HG02571 (cell line): ENCODE results near the gene PMEPA1.
"Not testable (repeated sequence)": the region's sequence is repeated elsewhere in the genome, so short reads cannot be mapped to it uniquely, and the experiment has no call there.

Source experiments
- ATAC-seq: cut with Tn5 transposase; IDR thresholded peaks from one replicate; pipeline ENCODE4 v1.9.1; 2021; ENCODE audit warnings: mild to moderate bottlenecking, moderate library complexity; ENCODE audit not compliant: unreplicated experiment

PMEPA1 gene

DNA sequence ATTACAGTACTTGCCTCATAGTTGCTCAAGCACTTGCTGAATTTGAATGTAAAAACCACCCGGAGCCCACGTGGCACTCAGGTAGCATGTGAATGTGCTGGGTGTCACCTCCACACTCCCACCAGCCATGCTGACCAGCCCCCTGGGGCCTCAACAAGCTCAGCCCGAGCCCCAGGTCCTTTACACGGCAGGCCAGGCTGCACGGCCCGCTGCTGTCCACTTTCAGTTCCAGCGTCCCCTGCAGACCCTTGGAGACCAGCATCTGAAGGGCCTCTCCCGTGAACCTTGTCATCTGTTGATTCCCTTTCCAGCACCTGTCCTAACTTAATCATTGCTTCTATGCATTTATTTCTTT is 56.3 kb downstream of the PMEPA1 start:
- no peak for ATAC-seq

DNA sequence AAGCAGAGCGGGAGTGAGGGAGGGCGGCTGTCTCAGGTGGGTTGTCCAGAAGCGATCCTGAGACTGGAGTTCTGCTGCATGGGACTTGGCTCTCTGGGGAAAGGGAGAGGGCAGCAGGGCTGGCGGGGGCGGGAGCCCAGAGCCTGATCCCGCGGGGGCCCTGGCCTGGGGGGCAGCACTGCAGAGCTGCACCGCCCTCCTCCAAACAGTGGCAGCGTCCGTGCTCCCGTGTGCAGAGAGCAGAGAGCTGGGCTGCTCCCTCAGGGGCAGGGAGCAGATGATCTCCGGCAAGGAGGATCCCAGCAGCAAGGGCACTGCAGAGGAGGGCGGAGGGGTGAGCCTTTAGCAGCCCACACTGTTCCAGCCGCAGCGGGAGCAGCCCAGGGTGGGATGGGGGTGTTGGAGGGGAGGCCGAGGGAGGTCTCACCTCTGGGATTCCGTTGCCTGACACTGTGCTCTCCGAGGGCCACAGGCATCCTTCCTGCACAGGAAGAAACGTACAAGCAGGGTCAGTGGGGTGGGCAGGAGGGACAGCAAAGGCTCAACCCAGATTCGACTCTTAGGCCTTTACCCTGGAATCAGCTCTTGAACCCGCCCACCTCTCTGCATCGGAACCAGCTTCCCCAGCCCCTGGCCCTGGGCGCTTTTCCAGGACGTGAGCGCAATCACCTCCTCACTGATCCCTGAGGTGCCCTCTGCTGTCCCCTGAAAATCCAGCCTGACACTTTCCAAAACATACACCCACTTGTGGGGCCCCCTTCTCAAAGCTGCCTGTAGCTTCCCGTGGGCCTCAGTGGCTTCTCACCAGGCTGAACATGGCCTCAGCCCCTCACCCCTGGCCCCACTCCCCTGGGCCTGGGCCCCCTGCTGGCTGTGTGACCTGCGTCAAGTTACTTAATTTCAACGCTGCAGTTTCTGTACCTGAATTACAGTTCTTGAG is 56.9 kb downstream of the PMEPA1 start:
- ATAC-seq = no peak

DNA sequence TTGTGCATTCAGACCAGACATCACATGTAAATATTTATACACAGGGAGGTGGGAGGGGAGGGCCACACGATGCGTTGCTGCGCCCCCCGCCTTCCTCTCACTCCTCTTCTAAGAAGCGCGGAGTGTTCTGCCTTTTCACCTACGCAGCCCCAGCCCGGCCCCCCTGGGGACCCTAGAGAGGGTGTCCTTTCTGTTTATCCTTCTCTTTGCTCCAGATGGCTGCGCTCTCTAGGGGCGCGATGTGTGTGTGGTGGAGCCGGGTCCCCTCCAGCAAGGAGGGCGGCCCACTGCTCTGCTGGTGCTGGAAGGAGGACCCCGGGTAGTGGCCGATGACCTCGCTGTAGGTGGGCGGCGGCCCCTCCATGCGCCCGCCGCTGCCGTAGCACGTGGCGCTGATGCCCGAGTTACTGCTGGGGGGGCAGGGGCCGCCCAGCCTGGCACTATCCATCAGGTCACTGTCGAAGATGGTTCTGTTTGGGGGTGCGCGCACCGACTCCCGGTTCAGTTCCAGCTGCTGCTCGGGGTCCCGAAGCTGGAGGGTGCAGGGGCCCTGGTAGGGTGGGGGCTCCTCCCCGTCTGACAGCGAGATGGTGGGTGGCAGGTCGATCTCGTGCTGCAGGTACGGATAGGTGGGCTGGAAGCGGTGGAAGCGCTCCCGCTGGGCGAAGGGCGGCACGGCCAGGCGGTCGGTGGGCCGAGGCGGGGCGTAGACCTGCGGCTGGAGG is 57.8 kb downstream of the PMEPA1 start:
- no peak for ATAC-seq

DNA sequence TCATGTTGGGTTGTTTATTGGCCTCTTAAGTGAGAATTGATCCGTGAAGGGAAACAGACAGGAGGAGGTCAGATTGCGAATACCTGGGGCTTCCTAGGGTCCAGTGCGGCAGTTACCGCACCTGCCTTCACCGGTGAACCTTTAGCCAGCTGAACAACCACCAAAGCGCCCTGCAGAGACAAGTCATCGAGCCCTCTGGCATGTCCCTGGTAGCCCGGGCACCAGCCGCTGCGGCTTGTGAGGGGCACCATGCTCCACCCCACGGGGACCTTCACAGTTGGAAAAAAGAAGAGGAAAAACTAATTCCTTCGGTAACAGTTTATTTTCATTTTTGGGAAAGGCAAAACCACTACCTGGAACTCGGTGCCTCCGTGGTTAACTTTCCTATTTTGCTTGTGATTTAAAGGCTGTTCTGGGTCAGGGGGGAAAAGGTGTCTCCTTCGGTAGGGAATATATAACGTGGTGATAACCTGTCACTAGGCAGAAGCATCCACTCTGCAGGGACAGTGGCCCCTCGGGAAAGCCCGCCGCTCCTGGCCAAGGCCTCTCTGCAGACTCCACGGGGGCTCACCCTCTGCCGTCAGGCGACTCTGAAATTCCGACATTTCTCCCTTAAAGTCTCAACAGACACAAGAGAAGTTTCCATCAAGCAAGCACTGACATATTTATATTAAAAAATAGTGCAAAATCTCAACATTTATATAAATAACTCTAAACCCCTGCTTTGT is 58.9 kb downstream of the PMEPA1 start:
- ATAC-seq = no peak

DNA sequence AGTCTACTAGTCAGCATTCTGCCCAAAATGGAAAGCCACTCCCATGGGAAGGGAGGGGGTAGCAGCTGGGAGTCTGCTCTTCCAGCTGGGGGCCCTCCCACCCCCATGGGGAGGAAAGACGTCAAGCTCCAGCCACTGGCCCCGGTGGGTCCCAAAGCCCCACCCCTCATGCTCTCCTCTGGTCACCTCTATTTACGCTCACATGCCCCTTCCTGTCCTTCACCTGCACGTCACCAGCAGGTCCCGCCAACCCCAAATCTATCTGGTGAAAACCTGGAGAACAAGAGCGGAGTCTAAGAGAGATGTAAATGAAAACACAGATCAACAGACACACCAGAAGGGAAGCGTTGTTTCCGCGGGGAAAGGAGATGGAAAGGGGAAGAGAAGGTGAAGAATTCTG is 59.5 kb downstream of the PMEPA1 start:
- no peak for ATAC-seq

DNA sequence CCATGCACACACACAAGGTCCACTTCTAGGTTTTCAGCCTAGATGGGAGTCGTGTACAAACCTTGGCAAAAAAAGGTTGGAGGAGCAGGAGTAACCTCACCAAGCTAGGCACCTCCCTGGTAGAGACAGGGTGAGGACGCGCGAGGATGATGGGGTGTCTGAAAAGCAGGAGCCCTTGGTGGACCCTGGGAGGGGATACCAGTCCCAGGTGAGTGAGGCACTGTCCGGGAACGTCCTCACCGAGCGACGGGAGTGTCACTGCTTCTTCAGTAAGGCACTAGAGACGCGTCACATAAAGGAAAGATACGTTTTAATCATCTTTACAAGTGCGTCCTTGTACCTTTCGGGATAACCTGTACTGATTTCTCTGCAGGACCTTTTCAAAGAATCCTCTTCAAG is 60.2 kb downstream of the PMEPA1 start:
- ATAC-seq = no peak

DNA sequence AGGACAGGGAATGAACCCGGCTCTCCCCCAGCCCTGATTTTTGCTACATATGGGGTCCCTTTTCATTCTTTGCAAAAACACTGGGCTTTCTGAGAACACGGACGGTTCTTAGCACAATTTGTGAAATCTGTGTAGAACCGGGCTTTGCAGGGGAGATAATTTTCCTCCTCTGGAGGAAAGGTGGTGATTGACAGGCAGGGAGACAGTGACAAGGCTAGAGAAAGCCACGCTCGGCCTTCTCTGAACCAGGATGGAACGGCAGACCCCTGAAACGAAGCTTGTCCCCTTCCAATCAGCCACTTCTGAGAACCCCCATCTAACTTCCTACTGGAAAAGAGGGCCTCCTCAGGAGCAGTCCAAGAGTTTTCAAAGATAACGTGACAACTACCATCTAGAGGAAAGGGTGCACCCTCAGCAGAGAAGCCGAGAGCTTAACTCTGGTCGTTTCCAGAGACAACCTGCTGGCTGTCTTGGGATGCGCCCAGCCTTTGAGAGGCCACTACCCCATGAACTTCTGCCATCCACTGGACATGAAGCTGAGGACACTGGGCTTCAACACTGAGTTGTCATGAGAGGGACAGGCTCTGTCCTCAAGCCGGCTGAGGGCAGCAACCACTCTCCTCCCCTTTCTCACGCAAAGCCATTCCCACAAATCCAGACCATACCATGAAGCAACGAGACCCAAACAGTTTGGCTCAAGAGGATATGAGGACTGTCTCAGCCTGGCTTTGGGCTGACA is 60.8 kb downstream of the PMEPA1 start:
- no peak for ATAC-seq

DNA sequence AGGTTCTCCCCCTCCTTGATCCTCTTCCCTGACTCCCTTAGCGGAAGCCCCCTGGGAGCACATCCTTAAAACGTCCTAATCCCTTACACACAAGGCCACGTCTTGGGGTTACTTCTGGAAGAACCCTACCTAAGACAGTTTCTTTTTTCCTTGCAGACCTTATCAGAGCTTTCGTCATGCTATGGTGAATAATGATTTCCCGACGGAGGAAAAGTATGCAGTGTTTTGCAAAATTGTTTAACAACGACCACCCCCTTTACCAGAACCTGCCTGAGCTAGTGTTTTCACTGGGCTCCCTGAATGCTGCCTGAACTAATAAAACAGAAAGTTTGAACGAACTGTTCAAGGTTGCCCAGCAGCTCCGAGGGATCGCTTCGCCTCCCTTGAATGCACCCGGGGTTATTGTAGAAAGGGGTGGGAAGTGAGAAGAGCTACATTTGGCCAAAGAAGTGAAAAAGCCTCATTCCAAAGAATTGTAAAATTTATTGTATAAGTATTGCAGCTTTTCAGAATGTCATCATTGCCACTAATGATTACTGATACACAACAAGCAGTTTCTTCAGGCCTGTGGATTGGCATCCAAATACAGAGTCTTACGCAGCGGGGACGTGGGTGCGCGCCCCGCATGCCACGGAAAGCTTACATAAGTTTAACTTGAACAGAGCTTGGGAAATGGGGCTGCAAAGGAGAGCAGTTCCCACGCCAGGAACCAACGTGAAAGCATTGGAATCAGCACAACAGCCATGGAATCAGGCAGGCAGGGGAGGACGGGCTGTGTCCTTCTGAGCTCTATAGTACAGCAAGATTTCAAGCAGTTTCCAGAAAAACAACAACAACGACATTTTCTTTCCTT is 61.7 kb downstream of the PMEPA1 start:
- no peak for ATAC-seq

DNA sequence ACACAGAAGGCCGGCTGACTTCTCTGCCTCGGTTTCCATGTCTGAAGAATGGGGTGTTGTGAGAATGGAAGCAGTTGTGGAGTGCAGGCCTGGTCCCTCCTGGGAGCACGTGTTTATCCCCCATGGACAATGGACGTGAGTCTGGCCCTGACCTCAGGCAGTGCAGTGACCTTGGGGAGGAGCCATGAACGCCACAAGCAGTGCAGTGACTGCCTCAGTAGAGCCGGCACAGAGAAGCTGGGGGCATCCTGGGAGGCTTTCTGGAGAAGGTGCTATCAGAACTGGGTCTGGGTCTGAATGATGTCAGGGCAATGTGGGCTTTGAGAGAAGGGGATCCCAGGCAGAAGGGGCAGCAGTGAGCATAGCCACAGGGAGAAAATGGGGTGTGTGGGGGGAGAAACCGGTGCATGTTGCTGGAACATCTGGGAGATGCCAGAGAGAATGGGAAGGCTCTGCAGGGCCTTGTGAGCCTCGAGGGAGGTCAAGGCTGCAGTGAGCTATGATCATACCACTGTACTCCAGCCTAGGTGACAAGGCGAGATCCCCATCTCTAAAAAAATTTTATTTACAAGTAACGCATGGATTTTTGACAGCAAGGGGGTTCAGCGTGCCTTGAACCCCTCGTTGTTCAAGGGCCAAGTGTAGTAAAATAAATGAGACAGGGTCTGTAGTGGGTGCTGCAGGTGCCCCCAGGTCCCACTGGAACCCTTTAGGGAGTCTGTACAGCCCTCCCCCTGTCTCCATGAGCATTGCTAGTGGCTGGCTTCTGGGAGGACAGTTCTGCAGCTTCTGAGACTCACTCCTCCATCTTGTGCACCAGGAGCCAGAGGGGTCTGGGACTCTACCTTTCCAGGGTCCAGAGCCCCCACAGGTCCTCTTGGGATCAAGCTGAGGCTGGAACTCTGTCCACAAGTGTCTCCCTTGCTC is 62.5 kb downstream of the PMEPA1 start:
- ATAC-seq = no peak

DNA sequence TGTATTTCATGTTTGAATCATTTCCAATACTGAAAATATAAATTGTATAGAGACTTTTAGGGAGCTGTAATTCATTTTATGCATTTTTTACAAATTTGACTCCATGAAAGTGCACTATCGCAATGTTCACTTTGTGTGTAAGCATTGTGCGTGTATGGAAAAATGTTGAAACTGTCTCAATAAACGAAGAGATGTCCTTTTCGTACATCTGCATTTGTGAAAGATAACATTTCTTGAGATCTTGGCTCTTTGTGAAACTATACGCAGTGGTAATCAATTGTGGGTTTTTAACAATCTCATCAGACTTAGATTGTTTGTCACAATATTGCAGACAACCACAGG is 70.9 kb downstream of the PMEPA1 start:
- no peak for ATAC-seq

DNA sequence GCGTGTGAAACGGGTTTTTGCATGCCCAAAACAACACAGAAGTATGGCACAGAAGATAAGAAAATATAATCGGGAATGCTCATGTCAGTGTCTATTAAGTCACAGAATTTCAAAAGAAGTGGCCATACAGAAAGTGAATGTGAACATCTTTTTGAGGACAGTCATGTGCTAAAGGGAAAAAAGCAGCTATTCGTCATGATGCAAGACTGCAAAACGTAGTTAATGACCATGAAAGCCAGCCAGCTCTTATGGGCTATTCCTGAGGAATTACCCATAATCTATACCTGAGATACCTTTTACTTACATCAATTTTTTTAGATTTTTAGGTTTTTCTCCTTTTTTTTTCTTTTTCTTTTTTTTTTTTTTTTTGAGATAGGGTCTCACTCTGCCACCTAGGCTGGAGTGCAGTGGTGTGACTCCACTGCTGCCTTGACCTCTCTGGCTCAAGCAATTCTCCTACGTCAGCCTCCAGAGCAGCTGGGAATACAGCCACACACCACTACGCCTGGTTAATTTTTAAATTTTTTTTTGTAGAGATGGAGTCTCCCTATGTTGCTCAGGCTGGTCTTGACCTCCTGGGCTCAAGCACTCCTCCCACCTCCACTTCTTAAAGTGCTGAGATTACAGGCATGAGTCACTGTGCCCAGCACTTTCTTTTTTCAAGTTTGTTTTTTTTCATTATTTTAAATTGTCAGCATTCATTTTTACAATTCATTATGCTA is 71.5 kb downstream of the PMEPA1 start:
- no peak for ATAC-seq

DNA sequence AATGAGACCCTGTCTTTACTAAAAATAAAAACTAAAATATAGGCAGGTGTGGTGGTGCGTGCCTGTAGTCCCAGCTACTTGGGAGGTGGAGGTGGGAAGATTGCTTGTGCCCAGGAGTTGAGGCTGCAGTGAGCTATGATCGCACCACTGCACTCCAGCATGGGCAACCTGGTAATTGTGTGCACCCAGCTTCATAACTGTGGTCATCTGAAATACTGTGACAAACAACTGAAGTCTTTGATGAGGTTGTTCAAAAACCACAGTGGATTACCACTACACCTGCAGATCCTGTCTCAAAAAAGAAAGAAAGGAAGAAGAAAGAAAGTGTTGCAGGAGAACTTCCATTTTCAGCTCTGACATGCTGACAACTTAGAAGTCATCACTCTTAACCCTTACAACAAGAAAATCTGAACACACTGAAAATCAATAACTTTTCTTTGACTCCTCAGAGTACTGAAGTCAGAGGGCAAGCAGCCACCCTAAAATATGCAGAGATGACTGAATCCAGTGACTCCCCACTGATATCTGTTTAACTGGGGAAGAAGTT is 75.8 kb downstream of the PMEPA1 start:
- ATAC-seq = no peak

DNA sequence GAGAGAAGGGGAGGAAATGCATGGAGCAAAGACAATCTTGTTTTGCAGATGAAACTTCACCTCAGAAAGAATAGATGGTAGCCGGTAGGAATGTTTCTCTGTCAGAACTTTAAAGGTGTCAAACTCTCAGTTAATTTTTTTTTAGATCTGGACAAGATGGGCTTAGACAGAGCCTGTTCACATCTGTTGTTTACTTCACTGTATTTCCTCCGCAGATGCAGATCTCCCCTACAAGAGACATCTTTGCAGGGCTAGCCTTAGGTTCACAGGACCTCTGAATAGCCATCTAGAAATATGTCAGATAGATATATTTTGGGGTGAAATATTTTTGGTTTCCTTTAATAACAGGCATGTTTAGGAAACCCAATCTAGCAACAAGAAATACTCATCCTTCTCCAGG is 77.5 kb downstream of the PMEPA1 start:
- no peak for ATAC-seq

DNA sequence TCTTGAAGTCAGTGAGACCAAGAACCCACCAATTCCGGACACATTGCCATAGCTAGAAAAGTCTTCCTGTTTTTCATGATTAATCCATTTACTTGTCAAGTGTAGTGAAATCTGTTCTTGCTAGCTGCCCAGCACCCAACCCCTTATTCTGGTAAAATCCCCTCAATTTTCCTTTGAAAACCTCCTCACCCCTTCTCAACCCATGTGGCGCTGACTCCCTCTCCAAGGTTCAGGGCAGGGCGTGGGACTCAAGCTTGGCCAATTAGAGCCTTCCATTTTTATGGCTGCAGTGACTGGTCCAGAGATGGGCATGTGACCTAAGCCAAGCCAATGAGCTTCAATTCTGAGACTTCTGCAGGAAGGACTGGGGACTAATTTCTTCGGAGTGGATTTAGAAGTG is 79.8 kb downstream of the PMEPA1 start:
- ATAC-seq = no peak

DNA sequence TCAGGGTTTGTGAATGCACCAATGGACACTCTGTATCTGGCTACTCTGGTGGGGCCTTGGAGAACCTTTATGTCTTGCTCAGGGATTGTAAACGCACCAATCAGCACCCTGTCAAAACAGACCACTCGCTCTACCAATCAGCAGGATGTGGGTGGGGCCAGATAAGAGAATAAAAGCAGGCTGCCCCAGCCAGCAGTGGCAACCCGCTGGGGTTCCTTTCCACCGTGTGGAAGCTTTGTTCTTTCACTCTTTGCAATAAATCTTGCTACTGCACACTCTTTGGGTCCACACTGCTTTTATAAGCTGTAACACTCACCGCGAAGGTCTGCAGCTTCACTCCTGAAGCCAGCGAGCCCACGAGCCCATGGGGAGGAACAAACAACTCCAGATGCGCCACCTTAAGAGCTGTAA is 80.3 kb downstream of the PMEPA1 start:
- not testable (repeated sequence) for ATAC-seq

DNA sequence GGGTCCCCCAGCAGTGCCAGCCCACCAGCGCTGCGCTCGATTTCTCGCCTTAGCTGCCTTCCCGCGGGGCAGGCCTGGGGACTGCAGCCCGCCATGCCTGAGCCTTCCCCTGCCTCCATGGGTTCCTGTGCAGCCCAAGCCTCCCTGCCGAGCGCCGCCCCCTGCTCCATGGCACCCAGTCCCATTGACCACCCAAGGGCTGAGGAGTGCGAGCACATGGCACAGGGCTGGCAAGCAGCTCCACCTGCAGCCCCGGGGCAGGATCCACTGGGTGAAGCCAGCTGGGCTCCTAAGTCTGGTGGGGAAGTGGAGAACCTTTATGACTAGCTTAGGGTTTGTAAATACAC is 80.9 kb downstream of the PMEPA1 start:
- ATAC-seq = not testable (repeated sequence)

DNA sequence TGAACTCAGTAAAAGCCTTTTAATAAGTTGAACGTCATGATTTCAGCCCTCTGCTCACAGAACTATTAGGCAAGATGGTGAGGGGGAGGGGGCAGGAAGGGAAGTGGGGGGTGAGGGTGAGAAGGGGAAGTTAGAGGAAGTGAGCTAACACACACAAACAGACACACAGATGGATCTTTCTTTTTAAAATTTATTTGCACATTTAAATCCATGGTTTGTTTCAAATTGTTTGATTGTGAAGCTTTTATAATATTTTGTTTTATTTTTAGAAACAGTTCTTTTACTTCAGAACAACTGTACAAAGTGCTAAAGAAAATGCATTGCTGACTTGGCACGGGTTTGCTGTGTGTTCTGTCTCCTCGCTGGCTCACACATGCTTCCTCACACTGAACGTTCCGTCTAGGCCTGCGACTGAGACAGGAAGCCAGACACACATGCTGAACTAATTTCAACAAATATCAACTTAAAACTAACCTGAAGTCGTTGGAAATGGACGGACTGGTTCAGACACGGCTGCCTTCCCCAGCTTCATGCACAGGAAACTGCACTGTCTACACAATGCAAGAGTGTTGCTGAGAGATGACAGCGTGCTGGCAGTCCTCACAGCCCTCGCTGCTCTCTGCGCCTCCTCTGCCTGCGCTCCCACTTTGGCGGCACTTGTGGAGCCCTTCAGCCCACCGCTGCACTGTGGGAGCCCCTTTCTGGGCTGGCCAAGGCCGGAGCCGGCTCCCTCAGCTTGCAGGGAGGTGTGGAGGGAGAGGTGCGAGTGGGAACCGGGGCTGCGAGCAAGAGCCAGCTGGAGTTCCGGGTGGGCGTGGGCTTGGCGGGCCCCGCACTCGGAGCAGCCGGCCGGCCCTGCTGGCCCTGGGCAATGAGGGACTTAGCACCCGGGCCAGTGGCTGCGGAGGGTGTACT is 81.5 kb downstream of the PMEPA1 start:
- no peak for ATAC-seq
